H9 (cell line): Measurements from ENCODE around the gene LMF1. TPM values are rescaled to one million over a fixed set of nuclear protein-coding genes. Genes with fewer than 3 reads are reported as not detected.

ENCODE experiments used
- DNase-seq: peaks from one replicate; pipeline ENCODE4 v3.0.0-alpha.2; 2017
- H2AFZ ChIP-seq: one replicate; pipeline ENCODE4 v1.6.1; 2013; ENCODE audit warnings: mild to moderate bottlenecking, low read length, control low read depth, moderate library complexity
- H2AK5ac ChIP-seq: 2 replicates; pipeline ENCODE4 v1.6.1; 2013; ENCODE audit warnings: low read length, control low read depth, mixed read lengths; ENCODE audit not compliant: insufficient read length
- H2BK120ac ChIP-seq: one replicate; pipeline ENCODE4 v1.6.1; 2013; ENCODE audit warnings: low read depth, mild to moderate bottlenecking, low read length, control low read depth, inconsistent platforms; ENCODE audit not compliant: poor library complexity, severe bottlenecking
- H2BK12ac ChIP-seq: 2 replicates; pipeline ENCODE4 v1.6.1; 2013; ENCODE audit warnings: low read length, control low read depth, mixed read lengths, low read depth; ENCODE audit not compliant: insufficient read length
- H2BK15ac ChIP-seq: 2 replicates; pipeline ENCODE4 v1.6.1; 2013; ENCODE audit warnings: low read depth, low read length, control low read depth
- H2BK20ac ChIP-seq: one replicate; pipeline ENCODE4 v1.6.1; 2013; ENCODE audit warnings: low read depth, mild to moderate bottlenecking, low read length, control low read depth, inconsistent platforms; ENCODE audit not compliant: poor library complexity, severe bottlenecking
- H2BK5ac ChIP-seq: 2 replicates; pipeline ENCODE4 v1.6.1; 2013; ENCODE audit warnings: low read length, control low read depth, mixed read lengths; ENCODE audit not compliant: insufficient read length
- H3K14ac ChIP-seq: 2 replicates; pipeline ENCODE4 v1.6.1; 2013; ENCODE audit warnings: low read length, control low read depth; ENCODE audit not compliant: insufficient read depth
- H3K18ac ChIP-seq: 2 replicates; pipeline ENCODE4 v1.6.1; 2013; ENCODE audit warnings: low read depth, mild to moderate bottlenecking, mixed read lengths, low read length, control low read depth; ENCODE audit not compliant: insufficient read length
- H3K23ac ChIP-seq: 2 replicates; pipeline ENCODE4 v1.6.1; 2013; ENCODE audit warnings: low read length, control low read depth, mixed read lengths, low read depth; ENCODE audit not compliant: insufficient read length
- H3K23me2 ChIP-seq: 2 replicates; pipeline ENCODE4 v1.6.1; 2013; ENCODE audit warnings: low read depth, mild to moderate bottlenecking, mixed read lengths, low read length, control low read depth; ENCODE audit not compliant: insufficient read length, poor library complexity, severe bottlenecking
- H3K27ac ChIP-seq: 2 replicates; pipeline ENCODE4 v1.5.1; 2013; ENCODE audit warnings: low read length, control low read depth, mixed read lengths, low read depth; ENCODE audit not compliant: insufficient read length
- H3K27me3 ChIP-seq: 2 replicates; pipeline ENCODE4 v1.6.1; 2013; ENCODE audit warnings: low read length, control low read depth, inconsistent platforms; ENCODE audit not compliant: insufficient read depth
- H3K4ac ChIP-seq: 2 replicates; pipeline ENCODE4 v1.6.1; 2013; ENCODE audit warnings: low read depth, mild to moderate bottlenecking, control low read depth, inconsistent platforms, low read length, moderate library complexity
- H3K4me1 ChIP-seq: 2 replicates; pipeline ENCODE4 v1.6.1; 2013; ENCODE audit warnings: low read length, control low read depth, inconsistent platforms; ENCODE audit not compliant: insufficient read depth
- H3K4me2 ChIP-seq: 2 replicates; pipeline ENCODE4 v1.6.1; 2013; ENCODE audit warnings: low read length, control low read depth, mixed read lengths; ENCODE audit not compliant: insufficient read length, insufficient read depth
- H3K56ac ChIP-seq: 2 replicates; pipeline ENCODE4 v1.6.1; 2013; ENCODE audit warnings: low read depth, mild to moderate bottlenecking, mixed read lengths, low read length, control low read depth; ENCODE audit not compliant: insufficient read length
- H3K79me1 ChIP-seq: 2 replicates; pipeline ENCODE4 v1.6.1; 2013; ENCODE audit warnings: low read depth, mild to moderate bottlenecking, moderate library complexity, low read length, control low read depth, inconsistent platforms; ENCODE audit not compliant: insufficient read depth, poor library complexity, severe bottlenecking
- H3K79me2 ChIP-seq: 2 replicates; pipeline ENCODE4 v1.6.1; 2013; ENCODE audit warnings: low read length, control low read depth, inconsistent platforms; ENCODE audit not compliant: insufficient read depth
- H3K9ac ChIP-seq: 2 replicates; pipeline ENCODE4 v1.6.1; 2013; ENCODE audit warnings: low read length, control low read depth, mixed read lengths; ENCODE audit not compliant: insufficient read length; ENCODE audit errors: extremely low read depth
- H3K9me3 ChIP-seq: one replicate; pipeline ENCODE4 v1.6.1; 2013; ENCODE audit warnings: low read depth, low read length, inconsistent platforms; ENCODE audit not compliant: control insufficient read depth
- H3T11ph ChIP-seq: one replicate; pipeline ENCODE4 v1.6.1; 2013; ENCODE audit warnings: mild to moderate bottlenecking, low read length, control low read depth, inconsistent platforms
- H4K20me1 ChIP-seq: one replicate; pipeline ENCODE4 v1.6.1; 2013; ENCODE audit not compliant: control insufficient read depth, insufficient read length, insufficient read depth
- H4K5ac ChIP-seq: 2 replicates; pipeline ENCODE4 v1.6.1; 2013; ENCODE audit warnings: low read depth, mild to moderate bottlenecking, mixed read lengths, low read length, control low read depth; ENCODE audit not compliant: insufficient read length
- H4K8ac ChIP-seq: replicated peaks from 2 replicates; pipeline ENCODE4 v1.6.1; 2013; ENCODE audit warnings: low read length, control low read depth, mixed read lengths, low read depth; ENCODE audit not compliant: insufficient read length
- H4K91ac ChIP-seq: 2 replicates; pipeline ENCODE4 v1.6.1; 2013; ENCODE audit warnings: low read depth, mild to moderate bottlenecking, moderate library complexity, mixed read lengths, low read length, control low read depth; ENCODE audit not compliant: insufficient read length
- H3K27ac Mint-ChIP-seq, 3 experiments: 2 replicates in 2 of 3; 3 replicates in 1 of 3; pipeline ENCODE4 v1.8.0; 2020 to 2021; ENCODE audit warnings: mixed read lengths in 3 of 3, mild to moderate bottlenecking in 1 of 3, moderate library complexity in 1 of 3
- H3K27me3 Mint-ChIP-seq: 2 replicates; pipeline ENCODE4 v1.8.0; 2021; ENCODE audit warnings: low read depth, mild to moderate bottlenecking, moderate library complexity, mixed read lengths
- H3K36me3 Mint-ChIP-seq, 3 experiments: 2 replicates in 2 of 3; 3 replicates in 1 of 3; pipeline ENCODE4 v1.8.0; 2020 to 2021; ENCODE audit warnings: low read depth in 3 of 3, mixed read lengths in 3 of 3; ENCODE audit not compliant: insufficient read depth in 1 of 3
- H3K4me1 Mint-ChIP-seq, 2 experiments: 2 replicates each; pipeline ENCODE4 v1.8.0; 2020; ENCODE audit warnings: mixed read lengths in 2 of 2
- H3K4me3 Mint-ChIP-seq, 2 experiments: 2 replicates in 1 of 2; 3 replicates in 1 of 2; pipeline ENCODE4 v1.8.0; 2020 to 2021; ENCODE audit warnings: mild to moderate bottlenecking in 2 of 2, mixed read lengths in 2 of 2, moderate library complexity in 1 of 2
- H3K9me3 Mint-ChIP-seq, 2 experiments: 2 replicates in 1 of 2; 3 replicates in 1 of 2; pipeline ENCODE4 v1.8.0; 2020; ENCODE audit warnings: mild to moderate bottlenecking in 2 of 2, mixed read lengths in 2 of 2, moderate library complexity in 1 of 2
- WGBS: extraction: QIAGEN DNeasy Blood & Tissue Kit; methylation state at CpG from one replicate; pipeline ENCODE4 v1.1.7; 2013; ENCODE audit warnings: missing lambda C conversion rate, low lambda C conversion rate, mixed read lengths; ENCODE audit not compliant: insufficient read length; ENCODE audit errors: extremely low coverage; 5-methylcytosine and 5-hydroxymethylcytosine counted together
- total RNA-seq: library from RNA; stranded (reverse); gene quantifications from 2 replicates; pipeline ENCODE4 v1.2.1, GENCODE V29; 2021
- TF ChIP-seq, protein P1 (sequence below): fragments of 200-600 bp; sonication (generic); conservative IDR thresholded peaks from 3 replicates; pipeline ENCODE4 v1.8.0; 2021; ENCODE audit warnings: antibody characterized with exemption, mild to moderate bottlenecking

Gene LMF1
- total RNA-seq, 1 experiment from 2014 or later = 7.1 TPM

DNA sequence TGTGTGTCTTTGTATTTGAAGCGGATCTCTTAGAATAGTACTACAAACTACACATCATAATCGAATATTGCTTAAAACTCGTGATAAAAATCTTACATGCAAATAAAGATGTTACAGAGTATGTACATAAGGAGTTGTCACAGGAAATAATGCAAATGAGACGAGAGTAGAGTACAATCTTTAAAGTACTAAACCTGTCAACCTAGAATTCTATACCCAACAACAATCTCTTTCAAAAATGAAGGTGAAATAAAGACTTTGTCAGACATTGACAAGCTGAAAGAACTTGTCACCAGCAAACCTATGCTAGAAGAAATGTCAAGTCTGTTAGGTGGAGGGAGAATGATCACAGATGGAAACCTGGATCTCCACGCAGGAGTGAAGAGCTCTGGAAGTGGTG, 86.6 kb downstream of the LMF1 start:
- H2BK15ac ChIP-seq = no peak overlapping the region
- H3T11ph ChIP-seq = no peak overlapping the region
- H3K4ac ChIP-seq = no peak overlapping the region
- H3K27ac ChIP-seq = no peak overlapping the region
- no peaks in the 10 kb centered on the region for H3K27me3 ChIP-seq
- H3K4me1 ChIP-seq = no peaks in the 10 kb centered on the region
- H3K9me3 ChIP-seq = no peaks in the 10 kb centered on the region
- H4K5ac ChIP-seq = no peak overlapping the region
- no peak overlapping the region for H2AK5ac ChIP-seq
- TF ChIP-seq, protein P1, sequence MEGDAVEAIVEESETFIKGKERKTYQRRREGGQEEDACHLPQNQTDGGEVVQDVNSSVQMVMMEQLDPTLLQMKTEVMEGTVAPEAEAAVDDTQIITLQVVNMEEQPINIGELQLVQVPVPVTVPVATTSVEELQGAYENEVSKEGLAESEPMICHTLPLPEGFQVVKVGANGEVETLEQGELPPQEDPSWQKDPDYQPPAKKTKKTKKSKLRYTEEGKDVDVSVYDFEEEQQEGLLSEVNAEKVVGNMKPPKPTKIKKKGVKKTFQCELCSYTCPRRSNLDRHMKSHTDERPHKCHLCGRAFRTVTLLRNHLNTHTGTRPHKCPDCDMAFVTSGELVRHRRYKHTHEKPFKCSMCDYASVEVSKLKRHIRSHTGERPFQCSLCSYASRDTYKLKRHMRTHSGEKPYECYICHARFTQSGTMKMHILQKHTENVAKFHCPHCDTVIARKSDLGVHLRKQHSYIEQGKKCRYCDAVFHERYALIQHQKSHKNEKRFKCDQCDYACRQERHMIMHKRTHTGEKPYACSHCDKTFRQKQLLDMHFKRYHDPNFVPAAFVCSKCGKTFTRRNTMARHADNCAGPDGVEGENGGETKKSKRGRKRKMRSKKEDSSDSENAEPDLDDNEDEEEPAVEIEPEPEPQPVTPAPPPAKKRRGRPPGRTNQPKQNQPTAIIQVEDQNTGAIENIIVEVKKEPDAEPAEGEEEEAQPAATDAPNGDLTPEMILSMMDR = no peak
- DNase-seq = no peak
- H2AFZ ChIP-seq = no peak overlapping the region
- no peak overlapping the region for H3K27ac Mint-ChIP-seq
- H3K18ac ChIP-seq = no peak overlapping the region
- H2BK120ac ChIP-seq = no peak overlapping the region
- H2BK5ac ChIP-seq = no peak overlapping the region
- H3K4me3 Mint-ChIP-seq = no peak overlapping the region
- H3K9me3 Mint-ChIP-seq = no peaks in the 10 kb centered on the region
- H3K9ac ChIP-seq = no peak overlapping the region
- peaks cover 6% of the 10 kb centered on the region for H3K27me3 Mint-ChIP-seq
- H4K8ac ChIP-seq = no peak overlapping the region
- no CpG with 5 or more reads among the region's 5 CpGs for WGBS
- no peak overlapping the region for H3K14ac ChIP-seq
- peaks cover 0 to 4% of the 10 kb centered on the region in 2 experiments; a peak in 2 of 4 replicates for H3K4me1 Mint-ChIP-seq
- H3K4me2 ChIP-seq = no peak overlapping the region
- H2BK12ac ChIP-seq = no peak overlapping the region
- no peaks in the 10 kb centered on the region for H4K20me1 ChIP-seq
- no peaks in the 10 kb centered on the region for H3K36me3 Mint-ChIP-seq
- H4K91ac ChIP-seq = no peak overlapping the region
- no peak overlapping the region for H3K23ac ChIP-seq
- no peaks in the 10 kb centered on the region for H3K79me1 ChIP-seq
- H3K23me2 ChIP-seq = peaks cover 8% of the 10 kb centered on the region
- no peak overlapping the region for H2BK20ac ChIP-seq
- H3K56ac ChIP-seq = no peak overlapping the region
- H3K79me2 ChIP-seq = no peaks in the 10 kb centered on the region
